Fibroblast of the aortic adventitia (primary cell): ENCODE results near the gene ZBTB24. TPM values are rescaled to one million over a fixed set of nuclear protein-coding genes. Genes with fewer than 3 reads are reported as not detected.

ENCODE experiments used
- DNase-seq: peaks from one replicate; pipeline ENCODE4 v3.0.0-alpha.2; 2010; ENCODE audit warnings: low read depth
- H3K4me3 ChIP-seq: 2 replicates; pipeline ENCODE4 v1.5.1; 2011; ENCODE audit warnings: low read depth, mild to moderate bottlenecking, control low read depth, low read length, moderate library complexity
- total RNA-seq: library from RNA; depleted of rRNA; stranded (reverse); fragments of >200 nt; gene quantifications from 2 replicates; pipeline ENCODE4 v1.2.3, GENCODE V29; 2012; ENCODE audit warnings: low replicate concordance
- TF ChIP-seq, protein P1 (sequence below): IDR thresholded peaks from 2 replicates; pipeline ENCODE4 v1.5.1; 2011; ENCODE audit warnings: mild to moderate bottlenecking, low read length, control low read depth, inconsistent platforms; ENCODE audit not compliant: insufficient read depth

Gene ZBTB24
- total RNA-seq, 1 donor: 9.8 TPM

DNA sequence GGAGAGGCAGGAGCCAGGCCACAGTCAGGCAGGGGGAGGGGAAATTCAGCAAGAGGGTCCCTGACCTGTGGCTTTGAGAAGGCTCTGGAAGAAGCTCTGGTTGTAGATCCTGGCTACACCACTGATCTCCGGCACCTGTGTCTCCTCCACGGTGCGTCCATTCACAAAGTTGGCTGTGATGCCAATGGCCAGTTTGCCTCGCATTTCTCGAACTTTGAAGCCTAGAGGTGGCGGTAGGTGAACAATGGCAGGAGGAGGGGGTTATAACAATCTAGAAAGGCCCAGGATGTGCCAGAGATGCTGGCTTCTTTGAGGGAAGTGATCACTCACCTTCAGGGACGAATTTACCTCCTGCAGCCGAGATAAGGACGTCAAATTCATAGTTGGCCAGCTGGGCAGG is 30.8 kb downstream of the ZBTB24 start:
- DNase-seq: no peak
- TF ChIP-seq, protein P1, sequence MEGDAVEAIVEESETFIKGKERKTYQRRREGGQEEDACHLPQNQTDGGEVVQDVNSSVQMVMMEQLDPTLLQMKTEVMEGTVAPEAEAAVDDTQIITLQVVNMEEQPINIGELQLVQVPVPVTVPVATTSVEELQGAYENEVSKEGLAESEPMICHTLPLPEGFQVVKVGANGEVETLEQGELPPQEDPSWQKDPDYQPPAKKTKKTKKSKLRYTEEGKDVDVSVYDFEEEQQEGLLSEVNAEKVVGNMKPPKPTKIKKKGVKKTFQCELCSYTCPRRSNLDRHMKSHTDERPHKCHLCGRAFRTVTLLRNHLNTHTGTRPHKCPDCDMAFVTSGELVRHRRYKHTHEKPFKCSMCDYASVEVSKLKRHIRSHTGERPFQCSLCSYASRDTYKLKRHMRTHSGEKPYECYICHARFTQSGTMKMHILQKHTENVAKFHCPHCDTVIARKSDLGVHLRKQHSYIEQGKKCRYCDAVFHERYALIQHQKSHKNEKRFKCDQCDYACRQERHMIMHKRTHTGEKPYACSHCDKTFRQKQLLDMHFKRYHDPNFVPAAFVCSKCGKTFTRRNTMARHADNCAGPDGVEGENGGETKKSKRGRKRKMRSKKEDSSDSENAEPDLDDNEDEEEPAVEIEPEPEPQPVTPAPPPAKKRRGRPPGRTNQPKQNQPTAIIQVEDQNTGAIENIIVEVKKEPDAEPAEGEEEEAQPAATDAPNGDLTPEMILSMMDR: no peak
- no peak overlapping the region for H3K4me3 ChIP-seq

DNA sequence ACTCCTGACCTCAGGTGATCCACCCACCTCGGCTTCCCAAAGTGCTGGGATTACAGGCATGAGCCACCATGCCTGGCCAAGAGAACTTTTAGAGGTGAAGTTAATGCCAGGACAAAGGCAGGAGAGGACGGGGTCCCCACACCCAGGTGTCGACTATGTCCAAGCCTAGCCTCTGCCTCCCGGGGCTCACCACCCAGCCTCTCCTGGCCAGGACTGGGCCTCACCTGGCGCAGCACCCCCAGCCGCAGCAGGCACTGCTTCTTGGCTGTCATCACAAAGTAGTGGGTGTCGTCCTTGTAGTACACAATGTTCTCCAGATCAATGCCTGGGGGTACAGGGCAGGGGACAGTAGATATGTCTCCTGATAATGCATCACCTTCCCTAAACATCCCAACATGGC is 31.6 kb downstream of the ZBTB24 start:
- H3K4me3 ChIP-seq: no peak overlapping the region
- no peak for DNase-seq
- TF ChIP-seq, protein P1: no peak

DNA sequence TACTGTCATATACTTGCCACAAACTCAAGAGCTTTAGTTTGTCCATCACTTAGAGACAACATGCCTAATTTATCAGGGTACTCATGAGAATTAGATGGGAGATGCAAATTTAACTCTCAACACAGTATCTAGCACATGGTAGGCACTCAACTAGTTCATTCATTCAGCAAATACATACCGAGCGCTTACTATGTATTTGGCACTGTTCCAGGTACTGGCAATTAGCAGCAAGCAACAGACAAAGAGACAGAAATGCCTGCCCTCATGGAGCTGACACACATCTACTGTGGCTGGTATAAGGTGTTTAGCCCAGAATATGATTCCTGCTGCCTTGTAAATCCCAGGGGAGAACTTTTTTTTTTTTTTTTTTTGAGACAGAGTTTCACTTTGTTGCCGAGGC is 32.2 kb downstream of the ZBTB24 start:
- H3K4me3 ChIP-seq: no peak overlapping the region
- no peak for DNase-seq
- TF ChIP-seq, protein P1: no peak

DNA sequence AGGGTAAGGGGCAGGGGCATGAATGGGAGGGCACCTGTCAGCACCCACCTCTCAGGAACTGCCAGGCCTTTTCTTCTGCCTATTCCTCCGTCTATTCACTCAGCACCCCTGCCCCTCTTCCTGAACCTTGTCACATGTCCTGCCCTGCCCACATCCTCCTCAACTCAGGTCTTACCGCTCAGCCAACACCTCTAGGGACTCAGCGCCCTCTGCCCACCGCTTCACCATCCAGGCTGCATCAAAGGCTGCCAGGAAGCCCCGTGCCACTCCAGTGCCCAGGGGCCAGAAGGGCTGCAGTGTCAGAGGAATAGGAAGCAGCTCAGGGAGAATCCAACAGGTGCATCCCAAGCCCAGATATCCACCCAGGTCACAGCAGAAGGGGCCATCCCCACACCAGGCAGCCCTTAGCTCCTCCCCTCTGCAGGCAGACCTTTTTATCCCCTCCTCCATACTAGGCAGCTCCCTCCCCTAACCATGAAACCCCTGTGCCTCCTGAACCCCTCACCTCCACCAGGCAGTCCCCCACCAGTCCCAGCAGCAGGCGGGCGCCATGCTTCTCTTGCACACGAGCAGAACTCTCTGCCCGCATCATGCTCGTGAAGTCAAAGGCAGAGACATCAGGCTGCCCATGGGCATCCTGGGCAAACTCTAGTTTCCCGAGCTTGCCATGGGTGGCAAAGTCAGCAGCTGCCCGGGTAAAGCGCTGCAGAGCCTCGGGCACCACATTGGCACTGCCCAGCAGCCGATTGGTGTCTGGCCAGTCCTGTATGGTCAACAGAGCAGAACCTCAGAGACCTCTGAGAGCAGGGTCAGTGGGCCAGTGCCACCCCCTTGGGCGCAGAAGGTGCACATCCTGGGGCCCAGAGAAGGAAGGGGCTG is 33.0 kb downstream of the ZBTB24 start:
- no peak overlapping the region for H3K4me3 ChIP-seq
- TF ChIP-seq, protein P1: no peak
- DNase-seq: no peak

DNA sequence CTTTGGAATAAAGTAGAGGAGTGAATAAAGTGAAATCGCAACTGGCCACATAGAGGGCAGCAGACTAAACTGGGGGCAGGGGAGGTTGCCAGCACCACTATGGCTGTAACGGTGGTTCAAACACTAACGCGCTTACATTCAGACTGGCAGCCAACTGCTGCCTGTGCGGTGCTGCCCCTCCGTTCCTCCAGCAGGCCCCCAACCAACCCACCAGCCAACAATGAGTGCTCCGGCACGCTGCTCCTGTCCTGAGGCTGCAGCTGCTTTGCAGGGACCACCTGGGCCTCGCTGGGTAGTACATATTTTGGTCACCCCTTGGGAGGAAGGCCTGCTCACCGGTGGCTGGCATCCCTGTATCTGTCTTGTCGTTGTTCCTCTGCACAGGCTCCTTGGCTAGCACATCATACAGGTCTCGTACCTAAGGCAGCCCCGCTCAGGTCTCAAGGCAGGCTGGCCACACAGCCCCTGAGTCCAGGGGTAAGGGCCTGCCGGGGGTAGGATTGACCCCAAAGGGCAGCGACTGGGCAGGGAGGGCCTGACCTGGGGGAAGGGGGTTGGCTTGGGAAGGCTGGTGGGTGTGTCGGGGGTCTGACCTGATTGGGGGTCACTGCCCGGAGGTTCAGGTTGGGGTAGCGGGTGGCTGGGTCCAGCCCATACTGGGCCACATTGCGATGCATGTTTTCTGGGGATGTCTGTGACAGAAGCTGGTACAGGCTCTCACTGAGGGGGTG is 33.8 kb downstream of the ZBTB24 start:
- no peak for DNase-seq
- TF ChIP-seq, protein P1: no peak

DNA sequence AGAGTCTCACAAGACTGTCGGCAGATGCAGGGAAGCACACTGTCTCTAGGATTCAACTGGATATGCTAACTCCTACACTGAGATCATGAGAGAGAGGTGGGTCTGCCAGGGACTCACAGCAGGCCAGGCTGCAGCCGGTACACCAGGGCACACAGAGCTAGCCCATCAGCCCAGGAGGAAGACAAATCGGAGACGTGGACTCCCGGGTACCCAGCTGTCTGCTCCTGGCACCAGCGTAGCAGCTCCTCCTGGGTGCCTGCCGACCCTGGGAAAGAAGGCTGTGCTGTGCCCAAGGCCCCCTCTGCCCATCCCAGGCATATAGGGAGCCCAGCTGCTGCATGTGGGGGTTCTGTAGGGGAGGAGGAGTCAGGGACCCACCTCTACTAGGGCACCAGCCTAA is 34.4 kb downstream of the ZBTB24 start:
- H3K4me3 ChIP-seq: no peak overlapping the region
- DNase-seq: no peak
- TF ChIP-seq, protein P1: no peak

More for the DNA sequence above, 33.8 kb downstream of the ZBTB24 start:
- no peak overlapping the region for H3K4me3 ChIP-seq
